Right lobe of liver (tissue), 4 donors: ENCODE measurements around the gene RIMS4.

Experiments used
- POLR2A ChIP-seq: fragments of 450-650 bp; IDR thresholded peaks from one replicate; pipeline ENCODE4 v1.6.1; 2017; ENCODE audit warnings: antibody characterized with exemption, mild to moderate bottlenecking
- TF ChIP-seq, protein P1 (sequence below), 4 donors: fragments of 200-600 bp in 3 of 4; fragments of 450-650 bp in 1 of 4; IDR thresholded peaks; one replicate each; pipeline versions ENCODE4 v1.5.1 to v1.8.0; 2016 to 2022; ENCODE audit warnings: antibody characterized with exemption in 4 of 4, mild to moderate bottlenecking in 2 of 4
- donor health status: DM: no; HTN: no; CAD: no.
- donor health status: DM: no; HTN: no; CAD: no.
- donor health status: DM: no; HTN: yes; CAD: no.

- TF ChIP-seq, protein P1, sequence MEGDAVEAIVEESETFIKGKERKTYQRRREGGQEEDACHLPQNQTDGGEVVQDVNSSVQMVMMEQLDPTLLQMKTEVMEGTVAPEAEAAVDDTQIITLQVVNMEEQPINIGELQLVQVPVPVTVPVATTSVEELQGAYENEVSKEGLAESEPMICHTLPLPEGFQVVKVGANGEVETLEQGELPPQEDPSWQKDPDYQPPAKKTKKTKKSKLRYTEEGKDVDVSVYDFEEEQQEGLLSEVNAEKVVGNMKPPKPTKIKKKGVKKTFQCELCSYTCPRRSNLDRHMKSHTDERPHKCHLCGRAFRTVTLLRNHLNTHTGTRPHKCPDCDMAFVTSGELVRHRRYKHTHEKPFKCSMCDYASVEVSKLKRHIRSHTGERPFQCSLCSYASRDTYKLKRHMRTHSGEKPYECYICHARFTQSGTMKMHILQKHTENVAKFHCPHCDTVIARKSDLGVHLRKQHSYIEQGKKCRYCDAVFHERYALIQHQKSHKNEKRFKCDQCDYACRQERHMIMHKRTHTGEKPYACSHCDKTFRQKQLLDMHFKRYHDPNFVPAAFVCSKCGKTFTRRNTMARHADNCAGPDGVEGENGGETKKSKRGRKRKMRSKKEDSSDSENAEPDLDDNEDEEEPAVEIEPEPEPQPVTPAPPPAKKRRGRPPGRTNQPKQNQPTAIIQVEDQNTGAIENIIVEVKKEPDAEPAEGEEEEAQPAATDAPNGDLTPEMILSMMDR (IDR thresholded peaks at IDR 0.05): no peak
- no peak for TF ChIP-seq POLR2A
These were observed 65.2 kb downstream of the RIMS4 start for GRCh38 chr20:44745122-44745597.
